HepG2 (cell line): ENCODE results near the gene COL18A1. TPM values are rescaled to one million over a fixed set of nuclear protein-coding genes. Genes with fewer than 3 reads are reported as not detected.

Source experiments
- BCL6 ChIP-seq: IDR thresholded peaks from 2 replicates; pipeline ENCODE4 v1.6.1; 2016; ENCODE audit warnings: missing genetic modification reagents, missing compliant biosample characterization
- CBX2 ChIP-seq, 2 experiments: fragments of 200-600 bp in 1 of 2; sonication (generic); formaldehyde crosslinking in 1 of 2; IDR thresholded peaks; 2 replicates each; pipeline versions ENCODE4 v1.7.0 to v1.8.1; 2018 to 2022; ENCODE audit warnings: low read depth in 2 of 2, low read length in 1 of 2, mild to moderate bottlenecking in 1 of 2, missing genetic modification reagents in 1 of 2
- FOXA1 ChIP-seq, 2 experiments: fragments of 450-650 bp in 1 of 2; sonication (generic) in 1 of 2; formaldehyde crosslinking in 1 of 2; IDR thresholded peaks; 2 replicates each; pipeline versions ENCODE4 v1.4.0 to v1.6.1; 2016 to 2020; ENCODE audit warnings: missing genetic modification reagents in 1 of 2
- HES4 ChIP-seq: sonication (generic); formaldehyde crosslinking; IDR thresholded peaks from 2 replicates; pipeline ENCODE4 v1.9.0; 2021; ENCODE audit warnings: mild to moderate bottlenecking, missing genetic modification reagents, borderline replicate concordance
- PAX8 ChIP-seq: sonication (generic); formaldehyde crosslinking; IDR thresholded peaks from 2 replicates; pipeline ENCODE4 v1.8.0; 2022; ENCODE audit warnings: mild to moderate bottlenecking, missing genetic modification reagents, borderline replicate concordance
- RBFOX2 ChIP-seq: fragments of 200-400 bp; formaldehyde crosslinking; IDR thresholded peaks from 2 replicates; pipeline ENCODE4 v1.6.1; 2017; ENCODE audit warnings: low read depth, mild to moderate bottlenecking, low read length
- RBM39 ChIP-seq: fragments of 200-400 bp; formaldehyde crosslinking; IDR thresholded peaks from one replicate; pipeline ENCODE4 v1.6.1; 2018; ENCODE audit warnings: antibody characterized with exemption, mild to moderate bottlenecking, low read depth, low read length; ENCODE audit not compliant: poor library complexity, severe bottlenecking
- SIN3B ChIP-seq: fragments of 150-350 bp; IDR thresholded peaks from 2 replicates; pipeline ENCODE4 v1.6.1; 2014; ENCODE audit warnings: low read length
- SP5 ChIP-seq: IDR thresholded peaks from 2 replicates; pipeline ENCODE4 v1.6.1; 2016; ENCODE audit warnings: low read depth, borderline replicate concordance
- TEAD3 ChIP-seq: optimal IDR thresholded peaks from 2 replicates; pipeline ENCODE3; 2016; ENCODE audit warnings: borderline replicate concordance
- ZIK1 ChIP-seq: sonication (generic); formaldehyde crosslinking; IDR thresholded peaks from 2 replicates; pipeline ENCODE4 v1.5.0; 2020; ENCODE audit warnings: mild to moderate bottlenecking, low read depth, missing genetic modification reagents, borderline replicate concordance
- ZNF335 ChIP-seq: sonication (generic); formaldehyde crosslinking; IDR thresholded peaks from 2 replicates; pipeline ENCODE4 v1.4.0; 2020; ENCODE audit warnings: missing genetic modification reagents
- ZNF468 ChIP-seq: sonication (generic); formaldehyde crosslinking; IDR thresholded peaks from 2 replicates; pipeline ENCODE4 v1.8.0; 2022; ENCODE audit warnings: mild to moderate bottlenecking, moderate library complexity, missing genetic modification reagents
- ZNF674 ChIP-seq: sonication (generic); formaldehyde crosslinking; IDR thresholded peaks from 2 replicates; pipeline ENCODE4 v1.5.0; 2020; ENCODE audit warnings: low read depth, mild to moderate bottlenecking, missing genetic modification reagents
- polyA plus RNA-seq, 8 experiments: library from polyadenylated mRNA; depleted of rRNA in 3 of 8; stranded (reverse) in 7 of 8; unstranded in 1 of 8; fragments of >200 nt; fragmentation: Illumina TruSeq in 4 of 8; extraction: Trizol in 4 of 8; gene quantifications; 2 replicates each; pipeline versions ENCODE4 v1.2.1 to v1.2.3, GENCODE V29; 2011 to 2016; ENCODE audit warnings: low read depth in 4 of 8, missing spikeins in 1 of 8, mixed read lengths in 1 of 8; ENCODE audit not compliant: insufficient read depth in 1 of 8
- total RNA-seq, 5 experiments: library from RNA; depleted of rRNA; stranded (reverse); fragments of >200 nt; fragmentation: Illumina TruSeq; extraction: Trizol; gene quantifications; 2 replicates each; pipeline ENCODE4 v1.2.3, GENCODE V29; 2016; ENCODE audit warnings: low read depth in 1 of 5
- TF ChIP-seq, protein P1 (sequence below): sonication (generic); formaldehyde crosslinking; IDR thresholded peaks from 2 replicates; pipeline ENCODE4 v1.4.0; 2020; ENCODE audit warnings: missing genetic modification reagents
- TF ChIP-seq, protein P2 (sequence below): sonication (generic); formaldehyde crosslinking; IDR thresholded peaks from 2 replicates; pipeline ENCODE4 v1.5.1; 2020; ENCODE audit warnings: mild to moderate bottlenecking, missing genetic modification reagents, borderline replicate concordance
- TF ChIP-seq, protein P3 (sequence below): IDR thresholded peaks from 2 replicates; pipeline ENCODE4 v1.6.1; 2016; ENCODE audit warnings: missing compliant biosample characterization, missing genetic modification reagents, borderline replicate concordance

Gene COL18A1
- total and polyA plus RNA-seq, 2 of the 13 experiments (the other 11 are each of a cell fraction or from before 2014, with no cell fraction given) = 79.0 to 102 TPM

DNA sequence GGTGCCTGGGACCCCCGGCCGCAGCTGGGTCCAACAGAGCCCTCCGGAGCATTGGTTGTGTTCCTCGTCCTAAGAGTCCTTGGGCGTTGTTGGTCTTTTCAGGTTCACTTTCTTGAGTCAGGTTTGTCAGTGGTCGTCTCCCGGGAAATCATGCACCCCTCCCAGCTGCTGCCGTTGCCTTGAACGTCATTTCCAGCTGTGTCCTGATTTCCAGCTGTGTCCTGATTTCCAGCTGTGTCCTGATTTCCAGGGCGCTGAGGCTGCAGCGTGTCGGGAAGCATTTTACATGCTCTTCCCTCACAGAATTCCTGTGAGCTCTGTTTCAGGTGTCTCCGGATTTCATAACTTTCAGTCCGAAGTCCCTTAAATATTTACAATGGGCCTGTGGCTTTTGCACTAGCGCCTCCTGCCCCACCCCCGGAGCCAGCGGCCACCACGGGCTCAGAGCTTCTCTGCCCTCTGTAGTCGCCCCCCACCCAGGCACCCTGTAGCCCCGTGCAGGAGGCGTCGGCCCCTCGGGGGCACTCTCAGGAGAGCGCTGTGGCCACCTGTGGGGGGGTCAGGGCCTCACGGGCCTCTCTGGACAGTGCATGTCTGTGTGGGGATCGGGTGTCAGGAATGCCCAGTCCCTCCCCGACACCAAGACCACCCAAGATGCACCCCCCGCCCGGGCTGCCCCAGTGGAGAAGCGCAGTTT is 66.7 kb downstream of the COL18A1 start (continued):
- TF ChIP-seq, protein P1, sequence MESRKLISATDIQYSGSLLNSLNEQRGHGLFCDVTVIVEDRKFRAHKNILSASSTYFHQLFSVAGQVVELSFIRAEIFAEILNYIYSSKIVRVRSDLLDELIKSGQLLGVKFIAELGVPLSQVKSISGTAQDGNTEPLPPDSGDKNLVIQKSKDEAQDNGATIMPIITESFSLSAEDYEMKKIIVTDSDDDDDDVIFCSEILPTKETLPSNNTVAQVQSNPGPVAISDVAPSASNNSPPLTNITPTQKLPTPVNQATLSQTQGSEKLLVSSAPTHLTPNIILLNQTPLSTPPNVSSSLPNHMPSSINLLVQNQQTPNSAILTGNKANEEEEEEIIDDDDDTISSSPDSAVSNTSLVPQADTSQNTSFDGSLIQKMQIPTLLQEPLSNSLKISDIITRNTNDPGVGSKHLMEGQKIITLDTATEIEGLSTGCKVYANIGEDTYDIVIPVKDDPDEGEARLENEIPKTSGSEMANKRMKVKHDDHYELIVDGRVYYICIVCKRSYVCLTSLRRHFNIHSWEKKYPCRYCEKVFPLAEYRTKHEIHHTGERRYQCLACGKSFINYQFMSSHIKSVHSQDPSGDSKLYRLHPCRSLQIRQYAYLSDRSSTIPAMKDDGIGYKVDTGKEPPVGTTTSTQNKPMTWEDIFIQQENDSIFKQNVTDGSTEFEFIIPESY (CRISPR knock-in tag) = peak; percentile 79; the same call in 1 of the 2 replicates
- TF ChIP-seq, protein P2, sequence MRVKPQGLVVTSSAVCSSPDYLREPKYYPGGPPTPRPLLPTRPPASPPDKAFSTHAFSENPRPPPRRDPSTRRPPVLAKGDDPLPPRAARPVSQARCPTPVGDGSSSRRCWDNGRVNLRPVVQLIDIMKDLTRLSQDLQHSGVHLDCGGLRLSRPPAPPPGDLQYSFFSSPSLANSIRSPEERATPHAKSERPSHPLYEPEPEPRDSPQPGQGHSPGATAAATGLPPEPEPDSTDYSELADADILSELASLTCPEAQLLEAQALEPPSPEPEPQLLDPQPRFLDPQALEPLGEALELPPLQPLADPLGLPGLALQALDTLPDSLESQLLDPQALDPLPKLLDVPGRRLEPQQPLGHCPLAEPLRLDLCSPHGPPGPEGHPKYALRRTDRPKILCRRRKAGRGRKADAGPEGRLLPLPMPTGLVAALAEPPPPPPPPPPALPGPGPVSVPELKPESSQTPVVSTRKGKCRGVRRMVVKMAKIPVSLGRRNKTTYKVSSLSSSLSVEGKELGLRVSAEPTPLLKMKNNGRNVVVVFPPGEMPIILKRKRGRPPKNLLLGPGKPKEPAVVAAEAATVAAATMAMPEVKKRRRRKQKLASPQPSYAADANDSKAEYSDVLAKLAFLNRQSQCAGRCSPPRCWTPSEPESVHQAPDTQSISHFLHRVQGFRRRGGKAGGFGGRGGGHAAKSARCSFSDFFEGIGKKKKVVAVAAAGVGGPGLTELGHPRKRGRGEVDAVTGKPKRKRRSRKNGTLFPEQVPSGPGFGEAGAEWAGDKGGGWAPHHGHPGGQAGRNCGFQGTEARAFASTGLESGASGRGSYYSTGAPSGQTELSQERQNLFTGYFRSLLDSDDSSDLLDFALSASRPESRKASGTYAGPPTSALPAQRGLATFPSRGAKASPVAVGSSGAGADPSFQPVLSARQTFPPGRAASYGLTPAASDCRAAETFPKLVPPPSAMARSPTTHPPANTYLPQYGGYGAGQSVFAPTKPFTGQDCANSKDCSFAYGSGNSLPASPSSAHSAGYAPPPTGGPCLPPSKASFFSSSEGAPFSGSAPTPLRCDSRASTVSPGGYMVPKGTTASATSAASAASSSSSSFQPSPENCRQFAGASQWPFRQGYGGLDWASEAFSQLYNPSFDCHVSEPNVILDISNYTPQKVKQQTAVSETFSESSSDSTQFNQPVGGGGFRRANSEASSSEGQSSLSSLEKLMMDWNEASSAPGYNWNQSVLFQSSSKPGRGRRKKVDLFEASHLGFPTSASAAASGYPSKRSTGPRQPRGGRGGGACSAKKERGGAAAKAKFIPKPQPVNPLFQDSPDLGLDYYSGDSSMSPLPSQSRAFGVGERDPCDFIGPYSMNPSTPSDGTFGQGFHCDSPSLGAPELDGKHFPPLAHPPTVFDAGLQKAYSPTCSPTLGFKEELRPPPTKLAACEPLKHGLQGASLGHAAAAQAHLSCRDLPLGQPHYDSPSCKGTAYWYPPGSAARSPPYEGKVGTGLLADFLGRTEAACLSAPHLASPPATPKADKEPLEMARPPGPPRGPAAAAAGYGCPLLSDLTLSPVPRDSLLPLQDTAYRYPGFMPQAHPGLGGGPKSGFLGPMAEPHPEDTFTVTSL (CRISPR knock-in tag) = peak; percentile 82; the same call in 1 of the 2 replicates
- TF ChIP-seq PAX8 (CRISPR knock-in tag) = no peak
- no peak for TF ChIP-seq ZNF468 (CRISPR knock-in tag)
- TF ChIP-seq, protein P3, sequence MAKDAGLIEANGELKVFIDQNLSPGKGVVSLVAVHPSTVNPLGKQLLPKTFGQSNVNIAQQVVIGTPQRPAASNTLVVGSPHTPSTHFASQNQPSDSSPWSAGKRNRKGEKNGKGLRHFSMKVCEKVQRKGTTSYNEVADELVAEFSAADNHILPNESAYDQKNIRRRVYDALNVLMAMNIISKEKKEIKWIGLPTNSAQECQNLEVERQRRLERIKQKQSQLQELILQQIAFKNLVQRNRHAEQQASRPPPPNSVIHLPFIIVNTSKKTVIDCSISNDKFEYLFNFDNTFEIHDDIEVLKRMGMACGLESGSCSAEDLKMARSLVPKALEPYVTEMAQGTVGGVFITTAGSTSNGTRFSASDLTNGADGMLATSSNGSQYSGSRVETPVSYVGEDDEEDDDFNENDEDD (CRISPR knock-in tag) = peak; percentile 85; the same call in 1 of the 2 replicates
- TF ChIP-seq FOXA1 (IDR thresholded peaks at IDR 0.05) = no peak
- peak; percentile 86 for TF ChIP-seq FOXA1 (CRISPR knock-in tag; IDR thresholded peaks at IDR 0.05)
- peak; percentile 91 for TF ChIP-seq TEAD3 (CRISPR knock-in tag)
- no peak for TF ChIP-seq SIN3B
- peak; percentile 81 for TF ChIP-seq BCL6 (CRISPR knock-in tag)
- peak; percentile 53; the same call in 1 of the 2 replicates for TF ChIP-seq ZNF335
- TF ChIP-seq HES4 (CRISPR knock-in tag) = no peak
- peak; percentile 70 for TF ChIP-seq RBFOX2
- TF ChIP-seq RBM39 = no peak
- no peak for TF ChIP-seq ZIK1 (CRISPR knock-in tag)
- no peak for TF ChIP-seq CBX2 (IDR thresholded peaks at IDR 0.05; ENCODE audit: low read depth, low read length)
- no peak for TF ChIP-seq CBX2 (CRISPR knock-in tag; IDR thresholded peaks at IDR 0.05; ENCODE audit: low read depth)
- TF ChIP-seq ZNF674 = no peak
- TF ChIP-seq SP5 (CRISPR knock-in tag) = peak; percentile 94
